Measurements from ENCODE around the gene LTBP3. TPM values are rescaled to one million over a fixed set of nuclear protein-coding genes. Genes with fewer than 3 reads are reported as not detected.

The LTBP3 gene
- total and polyA plus RNA-seq, 12 donors = 42.7 to 92.5 (median 72.8) TPM

- H3K4me1 ChIP-seq = peaks cover 29 to 80% (median 76%) of the 10 kb centered on the region in 9 donors
- intact Hi-C loops (cut with DNase I) = loop anchor here in 6 of 10 donors (2.0 to 5.0 kb wide), 5 partner anchors 32 to 345 kb away; partner anchors contain the start of genes MAP3K11 (in 2 of the 6), C11orf68 (in 1 of the 6) and DRAP1 (in 1 of the 6)
- H3K4me3 ChIP-seq = peak within 1 kb of the TSS; percentile 19 to 98 (median 84)
- TF ChIP-seq CTCF (IDR thresholded peaks at IDR 0.05) = no peak
- peak within 1 kb of the TSS; percentile 89 to 100 (median 96) for H3K27ac ChIP-seq
- H3K9me3 ChIP-seq = no peaks in the 10 kb centered on the region
- no peaks in the 10 kb centered on the region for H3K27me3 ChIP-seq
- ATAC-seq = peak in 7 of 8 donors; percentile 7 to 27 (median 18)
- DNase-seq = peak; percentile 94 to 95
- whole genome bisulfite sequencing, 2 donors = 0% methylated on average over 55 to 86 of the region's 86 CpGs
- peaks cover 0 to 13% (median 0%) of the 10 kb centered on the region in 9 donors for H3K36me3 ChIP-seq
These were observed 14.3 kb upstream of the LTBP3 start, which contains the start of gene FAM89B for GRCh38 chr11:65572356-65573051. Gene FAM89B, plus strand, starts transcription at chr11:65572538. Its CDS starts 132 bp downstream, at chr11:65572670.

GRCh38 chr11:65571940-65572339 is 13.8 kb upstream of the LTBP3 start:
- Histone ChIP-seq H3K27me3 (no peaks in the 10 kb centered on the region), H3K27ac (peak overlapping the region; percentile 89 to 100 (median 96)), H3K9me3 (no peaks in the 10 kb centered on the region), H3K4me1 (peaks cover 24 to 76% (median 70%) of the 10 kb centered on the region in 9 donors), H3K4me3 (peak overlapping the region in 9 of 10 donors; percentile 56 to 98 (median 88)), H3K36me3 (peaks cover 0 to 13% (median 0%) of the 10 kb centered on the region in 9 donors)
- intact Hi-C loops (cut with DNase I) = loop anchor here in 7 of 10 donors (2.0 to 5.0 kb wide), 5 partner anchors 31 to 345 kb away; partner anchors contain the start of genes MAP3K11 (in 2 of the 7), C11orf68 (in 1 of the 7) and DRAP1 (in 1 of the 7)
- DNase-seq (no peak), ATAC-seq (no peak)
- 9 to 10% methylated on average over 11 of the region's 11 CpGs for WGBS, 2 donors
- peak in 4 of 9 donors; percentile 20 to 39 (median 33) for TF ChIP-seq CTCF (IDR thresholded peaks at IDR 0.05)

- no peak for DNase-seq
- Histone ChIP-seq H3K36me3 (peaks cover 0 to 16% (median 0%) of the 10 kb centered on the region in 9 donors), H3K4me3 (peak overlapping the region in 8 of 10 donors; percentile 76 to 98 (median 86)), H3K4me1 (peaks cover 24 to 72% (median 65%) of the 10 kb centered on the region in 9 donors), H3K27me3 (no peaks in the 10 kb centered on the region), H3K27ac (peak overlapping the region in 7 of 10 donors; percentile 92 to 100 (median 96)), H3K9me3 (no peaks in the 10 kb centered on the region)
- no peak for TF ChIP-seq CTCF (IDR thresholded peaks at IDR 0.05)
- intact Hi-C loops (cut with DNase I) = loop anchor here in 5 of 10 donors (2.0 to 5.0 kb wide), 5 partner anchors 31 to 346 kb away; partner anchors contain the start of genes MAP3K11 (in 2 of the 5), C11orf68 (in 1 of the 5) and DRAP1 (in 1 of the 5)
- 65 to 76% methylated on average over 9 of the region's 9 CpGs for WGBS, 2 donors
- ATAC-seq = no peak
These were observed 13.3 kb upstream of the LTBP3 start for GRCh38 chr11:65571420-65571819.

Data from heart right ventricle (tissue), 16 donors.